Measurements from ENCODE around the gene AJAP1.

AJAP1 gene

DNA sequence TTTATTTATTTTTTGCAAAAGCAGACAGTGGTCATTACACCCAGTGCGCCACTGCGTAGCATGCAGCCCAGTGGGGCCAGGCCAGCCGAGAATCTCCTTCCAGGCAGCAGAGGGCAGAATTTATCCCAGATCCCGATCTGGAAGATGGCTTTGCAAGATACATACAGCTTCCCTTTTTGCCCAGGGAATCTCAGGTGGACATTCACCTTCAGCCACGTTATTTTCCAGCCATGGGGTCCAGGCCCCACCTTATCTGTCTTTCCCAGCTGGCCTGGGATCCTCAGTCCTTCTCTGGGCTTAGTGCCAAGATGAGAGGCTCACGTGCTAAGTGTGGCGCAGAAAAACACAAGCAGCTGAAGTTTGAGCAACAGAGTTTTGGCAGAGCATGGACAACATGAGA, 123.6 kb downstream of the AJAP1 start:
- no peak for DNase-seq

- DNase-seq = no peak
Measured at GRCh38 chr1:4781646-4782045, 127.2 kb downstream of the AJAP1 start.

- DNase-seq = no peak
Measured at GRCh38 chr1:4784761-4785160, 130.4 kb downstream of the AJAP1 start.

DNA sequence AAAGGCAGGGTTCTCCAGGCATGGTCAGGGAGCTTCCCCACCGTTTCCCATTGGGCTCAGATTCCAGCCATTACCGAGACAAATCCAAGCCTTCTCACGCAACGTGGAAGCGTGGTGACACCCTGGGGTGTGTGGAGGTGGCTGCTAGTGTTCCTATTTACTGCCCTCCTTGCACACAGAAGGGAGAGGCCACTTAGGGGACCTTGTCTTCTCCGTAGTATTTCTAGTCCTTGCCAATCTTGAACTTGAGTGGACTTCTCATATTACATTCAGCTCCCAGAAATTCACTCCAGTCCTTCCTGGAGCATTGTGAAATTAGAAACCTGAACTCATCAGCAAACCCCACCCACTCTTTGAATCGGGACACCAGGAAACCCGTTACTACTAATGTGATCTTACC, 131.6 kb downstream of the AJAP1 start:
- no peak for DNase-seq

- no peak for DNase-seq
Measured at GRCh38 chr1:4787551-4787950, 133.1 kb downstream of the AJAP1 start.

DNA sequence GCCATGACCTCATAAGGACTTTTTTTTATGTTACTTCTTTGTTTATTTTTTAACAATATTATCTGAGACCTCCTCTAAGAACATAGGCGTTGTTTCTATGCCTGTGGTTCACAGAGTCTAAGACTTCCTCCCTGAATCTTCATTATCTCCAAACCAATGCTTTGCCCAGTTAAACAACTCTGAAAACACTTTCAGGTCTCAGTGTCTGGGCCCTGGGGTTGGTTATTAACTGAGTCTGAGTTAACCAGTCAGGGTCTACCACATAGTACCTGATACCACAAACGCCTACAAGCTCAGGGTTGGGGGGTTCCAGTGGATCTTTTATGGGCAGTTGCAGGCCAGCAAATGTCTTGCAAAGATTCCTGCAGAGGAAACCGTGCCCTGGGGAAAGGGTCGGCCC, 138.2 kb downstream of the AJAP1 start:
- DNase-seq = no peak

- no peak for DNase-seq
Measured at GRCh38 chr1:4794020-4794780, 139.8 kb downstream of the AJAP1 start.

DNA sequence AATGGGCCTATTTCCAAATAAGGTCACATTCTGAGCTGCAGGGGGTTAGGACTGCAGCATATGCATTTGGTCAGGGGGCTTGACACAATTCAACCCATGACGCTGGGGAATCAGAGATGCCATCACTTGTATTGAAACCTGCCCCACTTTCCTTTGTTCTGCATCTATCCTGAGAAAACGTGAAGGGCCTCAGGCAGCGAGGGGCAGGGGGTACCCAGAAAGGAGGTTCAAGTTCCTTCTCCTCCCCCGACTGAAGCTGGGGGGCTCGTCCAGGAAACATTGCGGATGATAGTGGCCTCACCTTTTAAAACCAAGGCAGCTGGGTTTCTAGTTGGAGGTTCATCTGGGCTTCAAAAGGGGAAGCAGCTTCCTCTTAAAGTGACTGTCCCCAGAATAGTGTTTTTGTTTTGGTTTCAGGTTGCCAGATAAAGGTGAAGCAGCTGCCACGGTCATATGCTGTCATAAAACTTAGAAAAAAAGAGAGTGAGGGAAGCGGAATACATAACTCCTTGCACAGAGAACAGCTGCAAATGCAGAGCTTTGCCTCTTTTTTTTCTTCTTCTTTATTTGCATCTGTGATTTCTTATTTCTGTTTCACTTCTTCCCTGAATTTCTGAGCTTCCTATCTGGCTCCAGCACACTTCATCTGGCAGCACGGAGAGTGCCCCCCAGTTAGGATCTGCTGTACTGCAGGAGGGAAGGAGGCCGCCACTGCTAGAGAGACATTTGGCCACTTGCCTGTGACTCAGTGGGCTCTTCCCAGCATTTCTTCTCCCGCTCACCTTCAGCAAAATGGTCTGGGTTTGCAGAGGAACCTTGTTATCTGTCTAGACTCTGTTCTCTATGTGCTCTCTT, 142.0 kb downstream of the AJAP1 start:
- no peak for DNase-seq

GRCh38 chr1:4797016-4797410, 142.6 kb downstream of the AJAP1 start:
- DNase-seq = no peak

DNA sequence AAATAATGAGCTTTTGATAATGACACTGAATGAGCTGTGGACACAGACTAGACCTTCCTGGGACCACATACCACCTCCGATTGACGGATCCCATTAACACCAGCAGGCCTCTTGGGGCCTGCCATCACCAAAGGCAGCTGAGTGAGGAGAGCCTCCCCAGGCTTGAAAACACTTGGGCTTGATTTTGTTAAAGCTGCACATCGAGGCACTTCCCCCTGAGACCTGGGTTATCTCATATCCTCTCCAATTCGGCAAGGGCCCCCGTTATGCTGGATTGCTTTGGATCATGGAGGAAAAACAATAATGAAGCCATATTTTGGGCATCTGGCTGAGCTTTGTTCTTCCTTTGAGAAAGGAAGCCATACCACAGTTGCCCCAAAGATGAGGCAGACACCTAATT, 143.0 kb downstream of the AJAP1 start:
- DNase-seq = no peak

- DNase-seq = no peak
Measured at GRCh38 chr1:4801192-4801924, 146.9 kb downstream of the AJAP1 start.

DNA sequence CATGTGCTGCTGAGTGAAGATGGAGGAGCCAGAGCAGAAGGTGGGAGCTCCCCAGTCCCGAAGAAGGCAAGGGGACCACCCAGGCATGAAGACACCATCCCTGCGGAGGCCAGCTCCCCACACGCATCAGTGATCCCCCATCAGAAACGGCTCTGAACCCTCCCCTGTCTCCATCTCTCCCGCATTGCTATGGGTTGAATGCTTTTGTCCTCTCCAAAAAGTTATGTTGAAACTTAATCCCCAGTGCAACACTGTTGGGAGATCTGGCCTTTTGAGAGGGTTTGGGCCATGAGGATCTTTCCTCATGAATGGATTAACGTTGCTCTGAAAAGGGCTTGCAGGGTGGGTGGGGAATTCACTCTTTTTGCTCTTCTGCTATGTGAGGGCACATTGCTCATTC, 147.6 kb downstream of the AJAP1 start:
- DNase-seq = no peak

DNA sequence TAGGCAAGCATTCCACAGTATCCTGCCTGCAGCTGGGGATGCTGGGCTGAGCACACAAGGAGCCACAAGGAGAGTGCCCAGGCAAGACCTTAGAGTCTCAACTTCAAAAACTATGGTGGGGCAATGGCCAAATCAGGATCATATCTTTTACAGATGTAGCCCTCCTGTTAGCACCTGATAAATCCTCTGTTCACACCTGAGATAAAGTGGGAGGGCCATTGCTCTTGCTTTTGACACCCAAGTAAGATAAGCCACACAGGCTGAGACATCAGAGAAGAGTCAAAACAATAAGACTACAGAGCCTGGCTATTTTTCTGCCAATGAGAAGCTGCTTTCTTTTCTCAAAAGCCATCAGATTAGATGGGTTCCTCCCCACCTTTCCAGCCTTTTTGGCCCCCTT, 148.9 kb downstream of the AJAP1 start:
- DNase-seq = no peak

- no peak for DNase-seq
Measured at GRCh38 chr1:4805987-4806386, 151.6 kb downstream of the AJAP1 start.

GRCh38 chr1:4820543-4820942, 166.1 kb downstream of the AJAP1 start:
- DNase-seq = no peak

DNA sequence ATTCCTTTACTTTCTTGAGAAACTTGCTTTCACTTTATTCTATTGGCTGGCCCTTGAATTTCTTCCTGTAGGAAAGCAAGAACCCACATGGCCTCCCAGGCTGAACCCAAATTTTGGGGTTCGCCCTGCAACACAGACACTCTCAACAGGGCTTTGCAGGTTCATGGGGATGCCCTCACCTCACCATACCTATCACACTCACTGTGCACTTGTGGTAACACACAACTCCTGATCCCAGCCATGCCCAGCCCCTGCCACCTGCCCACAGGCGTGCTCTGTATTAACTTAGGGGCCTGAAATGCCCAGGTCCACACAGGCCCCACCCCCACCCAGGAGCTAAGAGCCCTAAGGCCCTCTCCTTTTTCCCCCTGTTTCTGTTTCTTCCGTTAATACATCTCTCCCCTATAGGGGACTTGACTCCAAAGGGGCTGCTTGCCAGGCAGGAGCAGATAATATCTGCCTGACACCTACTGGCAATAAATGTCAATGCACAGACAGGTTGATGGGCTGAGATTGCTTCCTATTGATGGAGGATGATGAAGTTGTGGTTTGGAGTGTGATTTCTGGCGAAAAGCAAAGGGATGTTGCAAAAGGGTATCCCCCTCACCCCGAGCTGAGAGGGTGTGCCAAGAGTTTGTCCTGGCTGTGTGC, 171.5 kb downstream of the AJAP1 start:
- no peak for DNase-seq

DNA sequence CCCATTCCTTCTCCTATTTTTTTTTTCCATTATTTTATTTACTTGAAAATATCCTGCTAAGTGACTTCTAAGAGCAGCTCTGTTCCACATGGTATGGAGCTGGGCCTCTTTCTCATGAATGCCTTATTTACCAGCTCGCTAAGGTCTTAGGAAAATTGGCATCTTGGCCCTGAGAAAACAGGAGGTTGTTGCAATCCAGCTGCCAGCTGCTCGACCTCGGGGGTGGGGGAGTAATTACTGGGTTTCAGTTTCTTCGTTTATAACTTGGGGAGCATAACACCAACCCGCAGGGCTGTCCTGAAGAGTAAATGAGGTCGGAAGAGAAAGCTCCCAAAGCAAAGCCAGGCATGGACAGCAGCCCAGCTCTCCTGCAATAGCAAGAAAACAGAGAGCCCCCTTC, 176.3 kb downstream of the AJAP1 start:
- no peak for DNase-seq

DNA sequence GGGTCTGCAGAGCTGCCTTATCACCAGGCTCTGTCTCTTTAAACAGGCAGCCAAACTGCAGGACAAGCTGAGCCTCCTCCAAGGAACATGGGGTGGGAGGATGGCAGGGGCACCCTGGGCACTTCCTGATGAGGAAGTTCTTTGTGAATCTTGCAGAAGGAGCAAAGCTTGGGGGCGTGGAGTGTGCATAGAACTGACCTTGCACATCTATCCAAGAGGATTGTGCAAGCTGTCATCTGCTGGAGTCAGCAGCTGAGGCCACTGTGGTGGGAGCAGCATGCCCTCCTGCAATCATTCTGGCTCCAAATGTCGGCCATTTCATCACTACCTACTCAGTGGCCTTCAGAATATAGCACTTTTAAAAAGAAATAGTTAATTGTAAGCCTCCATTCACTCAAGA, 182.2 kb downstream of the AJAP1 start:
- DNase-seq = no peak

- no peak for DNase-seq
Measured at GRCh38 chr1:4837031-4837600, 182.7 kb downstream of the AJAP1 start.

DNA sequence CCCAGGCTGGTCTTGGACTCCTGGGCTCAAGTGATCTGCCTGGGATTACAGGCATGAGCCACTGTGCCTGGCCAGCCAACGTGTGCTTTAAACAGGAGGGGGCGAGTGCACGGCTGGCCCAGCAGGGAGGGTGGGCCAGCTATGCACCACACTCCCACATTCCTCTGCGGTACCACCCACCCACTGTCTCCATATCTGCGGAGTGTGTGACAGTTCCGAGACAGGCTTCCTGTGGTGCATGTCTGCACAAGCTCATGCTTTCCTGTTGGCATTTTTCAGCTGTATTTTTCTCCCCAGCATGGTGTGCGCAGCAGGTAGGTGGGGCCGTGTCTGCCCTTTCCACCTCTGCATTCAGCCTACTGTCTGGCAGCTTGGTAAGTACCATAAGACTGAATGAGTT, 183.3 kb downstream of the AJAP1 start:
- no peak for DNase-seq

- DNase-seq = no peak
Measured at GRCh38 chr1:4838231-4838630, 183.8 kb downstream of the AJAP1 start.

Measured in CD4-positive, alpha-beta T cell treated with Interferon gamma for 1 hour (primary cell).